ENCODE results near the gene UGT1A10.

Gene UGT1A10

DNA sequence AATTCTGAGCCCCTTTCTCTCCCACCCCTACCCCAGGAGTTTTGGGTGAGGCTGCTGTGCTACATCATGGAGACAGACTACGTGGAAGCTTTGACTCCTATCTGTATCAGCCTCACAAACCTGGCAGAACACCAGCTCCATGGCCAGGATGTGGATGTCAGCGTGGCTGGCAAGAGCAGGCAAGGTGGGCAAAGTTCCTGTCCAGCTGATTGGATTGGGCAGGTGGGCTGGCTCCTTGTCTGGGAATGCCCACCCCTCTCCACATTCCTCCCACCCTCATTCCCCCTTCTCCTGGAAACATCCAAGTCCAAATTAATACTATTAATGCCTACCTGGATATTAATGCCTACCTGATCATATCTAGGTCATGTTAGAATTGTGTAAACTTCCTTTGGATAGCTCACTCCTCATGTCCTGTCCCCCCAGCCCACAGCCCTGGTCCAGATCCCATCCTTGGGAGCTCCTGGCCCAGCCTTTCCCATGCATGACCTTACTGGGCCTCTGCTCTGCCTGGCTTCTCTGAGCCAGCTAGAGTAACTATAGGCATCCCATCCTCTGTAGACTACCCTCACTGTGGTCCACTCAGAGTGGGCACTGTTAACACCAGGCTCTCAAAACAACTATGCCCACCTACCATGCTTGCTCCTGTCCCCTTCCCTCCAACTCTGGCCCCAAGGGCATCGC, 166.0 kb downstream of the UGT1A10 start:
- TF ChIP-seq, protein P1, sequence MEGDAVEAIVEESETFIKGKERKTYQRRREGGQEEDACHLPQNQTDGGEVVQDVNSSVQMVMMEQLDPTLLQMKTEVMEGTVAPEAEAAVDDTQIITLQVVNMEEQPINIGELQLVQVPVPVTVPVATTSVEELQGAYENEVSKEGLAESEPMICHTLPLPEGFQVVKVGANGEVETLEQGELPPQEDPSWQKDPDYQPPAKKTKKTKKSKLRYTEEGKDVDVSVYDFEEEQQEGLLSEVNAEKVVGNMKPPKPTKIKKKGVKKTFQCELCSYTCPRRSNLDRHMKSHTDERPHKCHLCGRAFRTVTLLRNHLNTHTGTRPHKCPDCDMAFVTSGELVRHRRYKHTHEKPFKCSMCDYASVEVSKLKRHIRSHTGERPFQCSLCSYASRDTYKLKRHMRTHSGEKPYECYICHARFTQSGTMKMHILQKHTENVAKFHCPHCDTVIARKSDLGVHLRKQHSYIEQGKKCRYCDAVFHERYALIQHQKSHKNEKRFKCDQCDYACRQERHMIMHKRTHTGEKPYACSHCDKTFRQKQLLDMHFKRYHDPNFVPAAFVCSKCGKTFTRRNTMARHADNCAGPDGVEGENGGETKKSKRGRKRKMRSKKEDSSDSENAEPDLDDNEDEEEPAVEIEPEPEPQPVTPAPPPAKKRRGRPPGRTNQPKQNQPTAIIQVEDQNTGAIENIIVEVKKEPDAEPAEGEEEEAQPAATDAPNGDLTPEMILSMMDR (IDR thresholded peaks at IDR 0.05; ENCODE audit: low read depth, low read length) = no peak
- no peak for DNase-seq (ENCODE audit: extremely low read depth, low read depth)

DNA sequence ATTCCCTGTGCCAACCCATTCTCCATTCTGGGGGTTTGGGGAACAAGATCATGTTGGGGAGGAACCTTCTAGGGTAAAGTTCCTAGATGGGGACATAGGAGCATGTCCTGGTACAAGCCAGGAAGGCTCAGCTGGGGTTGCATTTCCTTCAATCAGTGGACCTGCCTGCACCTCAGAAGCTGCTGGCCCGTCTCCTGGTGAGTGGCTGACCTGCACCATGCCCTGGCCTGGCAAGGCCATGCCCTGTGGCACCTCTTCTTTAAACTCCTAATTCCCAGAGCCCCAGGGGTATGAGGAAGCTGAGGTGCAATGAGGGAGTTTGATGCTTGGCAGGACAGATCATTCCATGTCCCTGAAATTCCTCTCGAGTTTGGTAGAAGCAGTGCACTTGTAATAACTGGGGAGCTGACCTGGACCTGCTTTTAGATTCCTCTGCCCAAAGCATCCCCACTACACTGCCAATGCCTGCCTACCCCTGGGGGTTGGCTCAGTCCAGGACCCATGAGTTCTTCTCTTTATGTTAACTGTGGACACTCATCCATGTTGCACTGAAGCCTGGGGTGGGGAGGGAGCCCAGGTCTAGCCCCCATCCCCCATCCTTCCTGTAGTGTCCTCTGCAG, 167.2 kb downstream of the UGT1A10 start:
- no peak for DNase-seq (ENCODE audit: extremely low read depth, low read depth)
- TF ChIP-seq, protein P1 (IDR thresholded peaks at IDR 0.05; ENCODE audit: low read depth, low read length) = no peak

DNA sequence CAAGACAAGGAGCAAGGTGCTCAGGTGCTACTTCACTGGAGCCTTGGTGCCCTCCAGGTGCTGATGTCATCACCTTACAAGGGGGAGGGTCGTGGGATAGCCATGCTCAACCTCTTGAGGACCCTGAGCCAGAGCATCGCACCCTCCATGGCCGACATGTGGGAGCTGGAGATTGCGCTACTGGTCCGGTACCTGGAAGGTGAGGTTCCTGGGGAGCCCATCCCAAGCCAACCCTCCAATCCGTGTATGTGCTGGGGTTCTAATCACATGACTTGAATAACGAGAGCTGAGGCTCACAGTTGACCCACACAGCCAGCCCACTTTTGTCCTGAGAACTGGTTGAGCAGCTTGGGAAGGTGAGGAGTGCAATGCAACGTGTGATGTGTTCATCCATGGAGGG, 167.7 kb downstream of the UGT1A10 start:
- TF ChIP-seq, protein P1 (IDR thresholded peaks at IDR 0.05; ENCODE audit: low read depth, low read length) = no peak
- DNase-seq (ENCODE audit: extremely low read depth, low read depth) = no peak

DNA sequence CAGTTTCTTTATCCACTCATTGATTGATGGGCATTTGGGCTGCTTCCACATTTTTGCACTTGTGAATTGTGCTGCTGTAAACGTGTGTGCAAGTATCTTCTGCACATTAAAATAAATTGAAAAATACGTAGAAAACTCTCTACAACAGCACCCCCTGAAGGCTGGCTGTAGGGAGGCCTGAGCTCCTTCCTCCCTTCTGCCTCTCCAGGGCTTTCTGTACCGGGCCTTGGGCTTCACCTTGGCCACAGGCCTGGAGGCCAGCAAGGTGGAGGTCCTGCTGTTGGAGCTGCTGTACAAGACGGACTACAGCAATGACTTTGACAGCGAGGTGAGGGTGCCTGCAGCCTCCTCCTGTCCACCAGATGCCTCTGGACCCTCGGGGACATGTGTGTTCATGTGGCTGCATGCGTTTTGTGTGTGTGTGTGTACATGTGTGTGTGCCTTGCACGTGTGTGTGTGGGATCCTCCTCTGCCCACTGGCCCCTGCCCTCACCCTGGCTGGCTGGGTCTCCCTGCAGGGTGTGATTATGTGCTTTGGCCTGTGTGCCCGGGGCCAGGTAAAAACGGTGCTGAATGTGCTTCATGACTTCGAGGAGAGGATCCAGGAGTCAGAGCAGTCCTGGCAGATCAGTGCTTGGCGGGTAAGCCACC, 171.1 kb downstream of the UGT1A10 start:
- TF ChIP-seq, protein P1 (IDR thresholded peaks at IDR 0.05; ENCODE audit: low read depth, low read length) = no peak

DNA sequence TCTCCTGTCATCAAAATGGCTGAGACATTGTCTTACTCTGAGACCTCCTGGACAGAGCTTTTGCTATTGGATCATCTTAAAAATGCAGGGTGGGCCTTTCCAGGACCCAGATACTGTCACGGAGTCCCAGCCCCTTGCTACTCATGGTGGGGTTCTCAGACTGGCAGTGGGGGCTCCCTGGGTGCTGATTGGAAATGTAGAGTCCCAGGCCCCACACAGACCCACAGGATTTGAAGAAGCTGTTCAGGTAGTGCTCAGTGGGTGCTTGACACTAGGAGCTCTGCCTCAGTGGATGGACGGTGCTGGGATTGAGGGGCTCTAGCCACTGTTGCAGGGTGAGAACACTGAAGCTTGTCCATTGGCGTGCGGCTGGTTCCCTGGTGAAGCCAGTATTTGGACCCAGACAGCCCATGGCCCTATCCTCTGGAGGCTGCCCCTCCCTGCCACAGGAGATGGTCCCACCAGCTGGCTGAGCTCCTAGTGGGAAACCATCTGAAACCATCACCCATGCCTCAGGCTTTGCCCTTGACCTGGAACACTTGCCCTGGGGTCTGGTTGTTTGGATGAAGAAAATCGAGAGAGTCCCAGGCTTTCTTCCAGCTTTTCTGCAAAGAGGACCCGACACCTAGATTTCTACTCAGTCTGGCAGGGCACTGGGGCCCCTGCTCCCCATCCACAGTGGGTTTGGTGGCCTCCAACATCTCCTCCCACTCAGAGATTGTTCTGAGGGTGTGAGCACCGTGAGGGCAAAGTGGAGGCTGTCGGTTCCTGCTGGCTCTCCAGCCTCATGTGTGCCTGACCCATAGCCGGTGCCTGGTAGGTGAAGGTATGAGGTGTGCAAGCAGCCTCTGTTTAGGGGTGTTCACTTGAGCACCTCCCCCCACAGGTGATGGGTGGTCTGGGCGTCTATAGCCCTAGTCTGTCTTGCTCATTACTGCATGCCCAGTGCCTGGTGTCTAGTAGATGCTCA, 172.0 kb downstream of the UGT1A10 start:
- TF ChIP-seq, protein P1 (IDR thresholded peaks at IDR 0.05; ENCODE audit: low read depth, low read length) = no peak

More for the DNA sequence above, 171.1 kb downstream of the UGT1A10 start:
- DNase-seq (ENCODE audit: extremely low read depth, low read depth) = no peak

DNA sequence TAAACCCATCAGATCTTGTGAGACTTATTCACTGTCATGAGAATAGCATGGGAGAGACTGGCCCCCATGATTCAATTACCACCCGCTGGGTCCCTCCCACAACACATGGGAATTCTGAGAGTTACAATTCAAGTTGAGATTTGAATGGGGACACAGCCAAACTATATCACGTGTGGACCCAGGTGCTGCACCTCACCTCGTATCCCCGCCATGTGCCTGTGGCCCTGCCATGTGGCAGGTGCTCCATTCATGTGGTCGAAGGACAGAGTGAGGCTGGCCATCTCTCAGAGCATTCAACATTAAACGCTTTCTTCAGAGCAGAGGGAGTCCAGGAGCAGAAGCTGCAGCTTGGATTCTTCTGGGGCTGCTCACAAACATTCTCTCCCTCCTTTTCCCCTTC, 174.1 kb downstream of the UGT1A10 start:
- DNase-seq (ENCODE audit: extremely low read depth, low read depth) = no peak
- TF ChIP-seq, protein P1 (IDR thresholded peaks at IDR 0.05; ENCODE audit: low read depth, low read length) = no peak

More for the DNA sequence above, 172.0 kb downstream of the UGT1A10 start:
- no peak for DNase-seq (ENCODE audit: extremely low read depth, low read depth)
